Esophagus (tissue), 2 donors: ENCODE measurements around the gene ZNF275. TPM values are rescaled to one million over a fixed set of nuclear protein-coding genes. Genes with fewer than 3 reads are reported as not detected.

Experiments used
- H3K27ac ChIP-seq, 2 donors: one replicate each; pipeline ENCODE4 v1.5.1; 2013; ENCODE audit warnings: low read depth in 2 of 2, mild to moderate bottlenecking in 2 of 2, inconsistent platforms in 1 of 2, low read length in 1 of 2, moderate library complexity in 1 of 2
- H3K27me3 ChIP-seq, 2 donors: one replicate each; pipeline ENCODE4 v1.6.1; 2013; ENCODE audit warnings: low read length in 2 of 2, control low read depth in 1 of 2, mild to moderate bottlenecking in 1 of 2; ENCODE audit not compliant: insufficient read depth in 2 of 2, control insufficient read depth in 1 of 2
- H3K36me3 ChIP-seq, 2 donors: one replicate each; pipeline ENCODE4 v1.6.1; 2013; ENCODE audit warnings: low read length in 1 of 2; ENCODE audit not compliant: control insufficient read depth in 2 of 2, insufficient read depth in 2 of 2
- H3K4me1 ChIP-seq, 2 donors: one replicate each; pipeline ENCODE4 v1.6.1; 2013; ENCODE audit warnings: low read length in 1 of 2; ENCODE audit not compliant: control insufficient read depth in 2 of 2, insufficient read depth in 2 of 2
- H3K4me3 ChIP-seq, 2 donors: one replicate each; pipeline ENCODE4 v1.5.1; 2013; ENCODE audit warnings: low read length in 2 of 2, mild to moderate bottlenecking in 2 of 2, low read depth in 1 of 2, moderate library complexity in 1 of 2
- H3K9me3 ChIP-seq, 2 donors: one replicate each; pipeline ENCODE4 v1.6.1; 2013; ENCODE audit warnings: mild to moderate bottlenecking in 2 of 2, low read depth in 1 of 2, low read length in 1 of 2, moderate library complexity in 1 of 2; ENCODE audit not compliant: control insufficient read depth in 2 of 2, insufficient read depth in 1 of 2
- WGBS, 2 donors: extraction: QIAGEN DNeasy Blood & Tissue Kit; methylation state at CpG; one replicate each; pipeline ENCODE4 v1.1.7; 2013; 5-methylcytosine and 5-hydroxymethylcytosine counted together
- polyA plus RNA-seq, 2 donors: library from polyadenylated mRNA; stranded (reverse); fragments of 200-250 nt; gene quantifications; one replicate each; pipeline ENCODE4 v1.2.3, GENCODE V29; 2013
- donor health status: healthy with polysubstance abuse.
- donor health status: Bipolar disorder and iron deficiency.

ZNF275 gene
- polyA plus RNA-seq, 2 donors = 0.71 to 1.6 TPM

DNA sequence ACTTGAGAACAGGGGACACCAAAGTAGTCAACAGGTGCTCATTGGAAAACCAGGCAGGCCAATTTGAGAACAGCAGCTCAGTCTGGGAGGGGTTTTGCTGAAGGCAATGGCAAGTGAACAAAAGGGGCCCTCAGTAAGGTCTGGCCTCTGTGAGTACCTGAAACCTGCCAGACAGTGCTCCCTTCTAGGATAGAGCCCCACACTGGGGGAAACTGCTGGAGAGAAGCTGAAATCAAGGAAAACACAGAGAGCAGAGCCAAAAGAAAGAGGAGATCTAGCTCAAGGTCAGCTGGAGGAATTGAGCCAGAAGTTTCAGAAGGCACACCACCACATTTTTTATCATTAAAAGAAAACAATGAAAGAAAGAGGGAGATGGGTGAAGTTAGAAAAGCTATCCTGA, 39.0 kb downstream of the ZNF275 start:
- H3K27ac ChIP-seq = no peak overlapping the region
- peaks cover 0 to 3% of the 10 kb centered on the region in 2 donors for H3K27me3 ChIP-seq
- no peaks in the 10 kb centered on the region for H3K4me1 ChIP-seq
- H3K36me3 ChIP-seq = no peaks in the 10 kb centered on the region
- H3K4me3 ChIP-seq = no peak overlapping the region
- no peaks in the 10 kb centered on the region for H3K9me3 ChIP-seq

GRCh38 chrX:153374426-153374825, 40.5 kb downstream of the ZNF275 start:
- WGBS, 2 donors = 65 to 73% methylated on average over 7 of the region's 7 CpGs

GRCh38 chrX:153375571-153375970, 41.6 kb downstream of the ZNF275 start:
- H3K4me3 ChIP-seq = no peak overlapping the region
- no peaks in the 10 kb centered on the region for H3K4me1 ChIP-seq
- WGBS, 2 donors = 82 to 85% methylated on average over 5 of the region's 5 CpGs
- H3K36me3 ChIP-seq = no peaks in the 10 kb centered on the region
- H3K27me3 ChIP-seq = peaks cover 0 to 3% of the 10 kb centered on the region in 2 donors
- peaks cover 0 to 2% of the 10 kb centered on the region in 2 donors for H3K9me3 ChIP-seq
- no peak overlapping the region for H3K27ac ChIP-seq

More at GRCh38 chrX:153374426-153374825, 40.5 kb downstream of the ZNF275 start:
- Histone ChIP-seq H3K4me3 (no peak overlapping the region), H3K9me3 (peaks cover 0 to 2% of the 10 kb centered on the region in 2 donors), H3K27me3 (peaks cover 0 to 3% of the 10 kb centered on the region in 2 donors), H3K27ac (no peak overlapping the region), H3K36me3 (no peaks in the 10 kb centered on the region), H3K4me1 (no peaks in the 10 kb centered on the region)

DNA sequence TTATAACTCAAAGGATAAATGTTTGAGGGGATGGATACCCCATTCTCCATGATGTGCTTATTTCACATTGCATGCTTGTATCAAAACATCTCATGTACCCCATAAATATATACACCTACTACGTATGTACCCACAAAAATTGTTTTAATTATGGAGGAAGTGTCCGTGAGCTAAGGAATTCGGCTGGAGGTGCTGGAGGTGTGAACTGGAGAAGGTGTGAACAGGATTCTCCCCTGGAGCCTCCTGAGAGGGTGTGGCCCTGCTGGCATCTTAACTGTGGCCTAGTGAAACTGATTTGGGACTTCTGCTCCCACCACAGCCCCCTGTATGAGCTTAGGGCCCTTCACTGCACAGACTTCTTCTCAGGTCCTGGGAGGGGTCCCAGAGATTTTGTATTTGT, 43.8 kb downstream of the ZNF275 start:
- H3K27ac ChIP-seq = no peak overlapping the region
- H3K27me3 ChIP-seq = peaks cover 0 to 3% of the 10 kb centered on the region in 2 donors
- H3K4me3 ChIP-seq = no peak overlapping the region
- peaks cover 0 to 2% of the 10 kb centered on the region in 2 donors for H3K9me3 ChIP-seq
- no peaks in the 10 kb centered on the region for H3K4me1 ChIP-seq
- WGBS, 2 donors = 87 to 88% methylated on average over 3 of the region's 3 CpGs
- no peaks in the 10 kb centered on the region for H3K36me3 ChIP-seq

DNA sequence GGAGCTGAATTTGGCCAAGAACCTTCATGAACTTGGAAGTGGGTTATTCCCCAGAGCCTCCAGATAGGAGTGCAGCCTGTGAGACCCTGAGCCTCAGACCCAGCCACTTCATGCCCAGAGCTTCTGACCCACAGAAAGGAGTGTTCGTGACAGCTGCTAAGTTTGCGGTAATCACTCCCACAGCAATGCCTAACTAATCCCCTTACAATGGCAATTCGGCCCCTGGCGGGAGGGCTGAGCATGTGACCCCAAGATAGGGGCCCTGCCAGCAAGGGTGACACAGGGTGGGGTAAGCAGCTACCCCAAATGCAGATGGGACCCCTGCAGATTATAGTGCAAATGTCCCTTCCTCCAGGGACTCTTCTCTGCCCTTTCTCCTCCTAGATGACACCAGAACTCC, 44.7 kb downstream of the ZNF275 start:
- peaks cover 0 to 2% of the 10 kb centered on the region in 2 donors for H3K9me3 ChIP-seq
- no peak overlapping the region for H3K27ac ChIP-seq
- no peaks in the 10 kb centered on the region for H3K4me1 ChIP-seq
- H3K36me3 ChIP-seq = no peaks in the 10 kb centered on the region
- H3K27me3 ChIP-seq = no peaks in the 10 kb centered on the region
- 82 to 93% methylated on average over 4 of the region's 4 CpGs for WGBS, 2 donors
- no peak overlapping the region for H3K4me3 ChIP-seq

GRCh38 chrX:153379508-153379907, 45.6 kb downstream of the ZNF275 start:
- no peaks in the 10 kb centered on the region for H3K36me3 ChIP-seq

GRCh38 chrX:153379971-153380581, 46.1 kb downstream of the ZNF275 start:
- 74 to 79% methylated on average over 13 of the region's 13 CpGs for WGBS, 2 donors
- no peak overlapping the region for H3K4me3 ChIP-seq
- H3K9me3 ChIP-seq = peaks cover 0 to 2% of the 10 kb centered on the region in 2 donors
- H3K27ac ChIP-seq = no peak overlapping the region
- no peaks in the 10 kb centered on the region for H3K4me1 ChIP-seq
- no peaks in the 10 kb centered on the region for H3K36me3 ChIP-seq
- no peaks in the 10 kb centered on the region for H3K27me3 ChIP-seq

More at GRCh38 chrX:153379508-153379907, 45.6 kb downstream of the ZNF275 start:
- Histone ChIP-seq H3K4me1 (no peaks in the 10 kb centered on the region), H3K9me3 (peaks cover 0 to 2% of the 10 kb centered on the region in 2 donors), H3K27ac (no peak overlapping the region), H3K4me3 (no peak overlapping the region), H3K27me3 (no peaks in the 10 kb centered on the region)
- 77 to 91% methylated on average over 6 to 9 of the region's 9 CpGs for WGBS, 2 donors

GRCh38 chrX:153380691-153381090, 46.7 kb downstream of the ZNF275 start:
- WGBS, 2 donors = 73 to 77% methylated on average over 8 to 9 of the region's 9 CpGs
- Histone ChIP-seq H3K9me3 (peaks cover 0 to 2% of the 10 kb centered on the region in 2 donors), H3K4me1 (no peaks in the 10 kb centered on the region), H3K36me3 (no peaks in the 10 kb centered on the region), H3K27ac (no peak overlapping the region), H3K4me3 (no peak overlapping the region), H3K27me3 (no peaks in the 10 kb centered on the region)

DNA sequence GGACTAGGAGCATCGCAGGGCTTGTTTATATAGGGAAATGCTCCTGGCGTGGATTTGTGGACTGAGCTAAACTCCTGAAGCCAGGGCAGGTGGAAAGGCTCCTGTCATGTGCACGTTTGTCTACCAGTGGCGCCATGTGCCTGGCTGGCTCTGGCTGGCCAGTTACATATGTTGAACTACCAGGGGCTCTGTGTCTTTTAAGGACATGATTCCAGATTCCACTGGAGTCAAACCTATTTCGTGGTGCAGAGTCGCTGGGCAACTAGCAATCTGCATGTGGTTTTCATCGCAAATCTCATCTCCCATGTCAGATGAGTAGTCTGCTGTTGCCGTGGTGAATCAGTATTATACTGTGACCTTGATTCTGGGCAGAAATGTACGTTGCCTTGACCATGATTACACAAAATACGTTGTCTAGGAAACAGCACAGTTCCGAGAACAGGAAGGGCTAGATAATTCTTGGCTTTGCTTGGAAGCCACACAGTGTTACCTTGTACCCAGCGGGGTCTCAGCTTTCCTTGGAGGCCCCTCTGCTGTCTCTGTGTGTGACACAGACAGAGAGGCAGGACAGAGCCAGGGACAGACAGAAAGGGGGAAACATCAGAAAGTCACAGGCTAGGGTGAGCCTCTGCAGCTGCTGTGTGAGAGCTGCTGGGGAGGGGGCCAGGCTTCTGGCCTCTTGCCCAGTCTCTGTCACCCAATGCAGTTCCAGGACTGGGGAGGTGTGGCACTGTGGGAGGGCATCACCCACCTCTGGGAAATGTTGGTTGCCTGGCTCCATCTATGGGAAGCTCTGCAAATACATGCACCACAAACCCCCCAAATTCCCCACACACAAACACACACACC, 48.0 kb downstream of the ZNF275 start:
- Histone ChIP-seq H3K36me3 (no peaks in the 10 kb centered on the region), H3K27me3 (no peaks in the 10 kb centered on the region), H3K9me3 (peaks cover 0 to 2% of the 10 kb centered on the region in 2 donors), H3K4me3 (no peak overlapping the region), H3K4me1 (no peaks in the 10 kb centered on the region), H3K27ac (no peak overlapping the region)
- WGBS, 2 donors = 39 to 47% methylated on average over 12 of the region's 12 CpGs
